Measurements from ENCODE around the gene STXBP5.

Gene STXBP5

DNA sequence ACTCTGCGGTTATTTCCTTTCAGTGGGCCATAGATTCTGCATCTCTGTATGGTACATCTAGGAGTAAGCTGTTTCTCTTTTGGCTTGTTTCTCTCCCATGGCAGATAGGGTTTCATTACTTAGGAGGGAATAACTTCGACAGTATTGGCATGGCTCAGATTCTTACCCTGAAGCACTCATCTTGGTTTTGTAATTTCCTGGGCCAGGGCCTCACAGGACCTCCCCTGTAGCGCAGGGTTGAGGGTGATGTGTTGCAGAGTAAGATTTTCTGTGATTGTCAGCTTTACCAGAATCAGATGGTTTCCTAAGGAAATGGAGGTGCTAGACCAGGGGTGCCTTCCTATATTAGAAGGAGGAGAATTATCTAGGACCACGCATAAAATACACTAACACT is 78.3 kb downstream of the STXBP5 start:
- no peak overlapping the region for H3K27ac ChIP-seq (ENCODE audit: low read length)
- no peaks in the 10 kb centered on the region for H3K4me1 ChIP-seq (ENCODE audit: low read length)
- TF ChIP-seq EZH2 (optimal IDR thresholded peaks at IDR 0.05; ENCODE audit: low read depth, low read length) (no peak), EZH2phosphoT487 (IDR thresholded peaks at IDR 0.05; ENCODE audit: low read length) (no peak)
- TF ChIP-seq, protein P1, sequence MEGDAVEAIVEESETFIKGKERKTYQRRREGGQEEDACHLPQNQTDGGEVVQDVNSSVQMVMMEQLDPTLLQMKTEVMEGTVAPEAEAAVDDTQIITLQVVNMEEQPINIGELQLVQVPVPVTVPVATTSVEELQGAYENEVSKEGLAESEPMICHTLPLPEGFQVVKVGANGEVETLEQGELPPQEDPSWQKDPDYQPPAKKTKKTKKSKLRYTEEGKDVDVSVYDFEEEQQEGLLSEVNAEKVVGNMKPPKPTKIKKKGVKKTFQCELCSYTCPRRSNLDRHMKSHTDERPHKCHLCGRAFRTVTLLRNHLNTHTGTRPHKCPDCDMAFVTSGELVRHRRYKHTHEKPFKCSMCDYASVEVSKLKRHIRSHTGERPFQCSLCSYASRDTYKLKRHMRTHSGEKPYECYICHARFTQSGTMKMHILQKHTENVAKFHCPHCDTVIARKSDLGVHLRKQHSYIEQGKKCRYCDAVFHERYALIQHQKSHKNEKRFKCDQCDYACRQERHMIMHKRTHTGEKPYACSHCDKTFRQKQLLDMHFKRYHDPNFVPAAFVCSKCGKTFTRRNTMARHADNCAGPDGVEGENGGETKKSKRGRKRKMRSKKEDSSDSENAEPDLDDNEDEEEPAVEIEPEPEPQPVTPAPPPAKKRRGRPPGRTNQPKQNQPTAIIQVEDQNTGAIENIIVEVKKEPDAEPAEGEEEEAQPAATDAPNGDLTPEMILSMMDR (IDR thresholded peaks at IDR 0.05; ENCODE audit: low read length): no peak
- no peaks in the 10 kb centered on the region for H3K36me3 ChIP-seq (replicated peaks; ENCODE audit: insufficient read depth, low read length)
- no peak for DNase-seq
- no peak overlapping the region for H3K9ac ChIP-seq (ENCODE audit: low read length)
- no peaks in the 10 kb centered on the region for H3K9me2 ChIP-seq (replicated peaks; ENCODE audit: insufficient read depth, low read length)
- no peaks in the 10 kb centered on the region for H3F3A ChIP-seq (ENCODE audit: insufficient read depth, low read length)
- no peaks in the 10 kb centered on the region for H3K79me2 ChIP-seq (ENCODE audit: low read length)
- no peak overlapping the region for H3K4me2 ChIP-seq (ENCODE audit: low read depth, low read length)
- H3K4me3 ChIP-seq (ENCODE audit: low read length): no peak overlapping the region
- no peaks in the 10 kb centered on the region for H3K9me3 ChIP-seq (replicated peaks; ENCODE audit: insufficient read depth, low read length)
- H4K20me1 ChIP-seq (ENCODE audit: insufficient read depth, low read length): no peaks in the 10 kb centered on the region
- H3K27me3 ChIP-seq (replicated peaks; ENCODE audit: insufficient read depth, low read length): no peaks in the 10 kb centered on the region
- H2AFZ ChIP-seq (ENCODE audit: low read length): no peak overlapping the region

DNA sequence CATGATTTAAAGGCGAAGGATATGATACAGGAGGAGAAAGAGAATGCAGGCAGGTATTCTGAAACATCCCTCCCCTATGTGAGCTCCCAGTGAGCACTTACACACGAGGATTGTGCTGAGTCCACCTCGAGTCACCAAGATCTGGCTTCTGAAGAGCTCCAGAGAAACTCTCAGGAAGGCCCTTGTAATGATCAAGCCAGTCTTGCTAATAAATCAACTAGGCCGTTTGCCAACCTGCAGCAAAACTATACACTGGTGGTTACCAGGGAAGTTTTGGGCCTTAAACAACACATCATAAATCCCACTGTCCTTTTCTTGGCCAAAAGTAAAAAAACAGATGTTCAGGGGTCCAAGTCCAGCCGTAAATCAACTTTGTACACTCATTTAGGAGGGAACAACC is 79.2 kb downstream of the STXBP5 start:
- H3K4me2 ChIP-seq (ENCODE audit: low read depth, low read length): no peak overlapping the region
- no peak overlapping the region for H3K4me3 ChIP-seq (ENCODE audit: low read length)
- no peak for DNase-seq
- no peaks in the 10 kb centered on the region for H3F3A ChIP-seq (ENCODE audit: insufficient read depth, low read length)
- H3K27me3 ChIP-seq (replicated peaks; ENCODE audit: insufficient read depth, low read length): no peaks in the 10 kb centered on the region
- H3K27ac ChIP-seq (ENCODE audit: low read length): no peak overlapping the region
- H3K9me2 ChIP-seq (replicated peaks; ENCODE audit: insufficient read depth, low read length): no peaks in the 10 kb centered on the region
- TF ChIP-seq EZH2 (optimal IDR thresholded peaks at IDR 0.05; ENCODE audit: low read depth, low read length): no peak
- no peak for TF ChIP-seq EZH2phosphoT487 (IDR thresholded peaks at IDR 0.05; ENCODE audit: low read length)
- TF ChIP-seq, protein P1 (IDR thresholded peaks at IDR 0.05; ENCODE audit: low read length): no peak
- no peak overlapping the region for H2AFZ ChIP-seq (ENCODE audit: low read length)
- H3K4me1 ChIP-seq (ENCODE audit: low read length): no peaks in the 10 kb centered on the region
- no peaks in the 10 kb centered on the region for H3K9me3 ChIP-seq (replicated peaks; ENCODE audit: insufficient read depth, low read length)
- no peaks in the 10 kb centered on the region for H4K20me1 ChIP-seq (ENCODE audit: insufficient read depth, low read length)
- no peaks in the 10 kb centered on the region for H3K79me2 ChIP-seq (ENCODE audit: low read length)
- H3K36me3 ChIP-seq (replicated peaks; ENCODE audit: insufficient read depth, low read length): no peaks in the 10 kb centered on the region
- no peak overlapping the region for H3K9ac ChIP-seq (ENCODE audit: low read length)

DNA sequence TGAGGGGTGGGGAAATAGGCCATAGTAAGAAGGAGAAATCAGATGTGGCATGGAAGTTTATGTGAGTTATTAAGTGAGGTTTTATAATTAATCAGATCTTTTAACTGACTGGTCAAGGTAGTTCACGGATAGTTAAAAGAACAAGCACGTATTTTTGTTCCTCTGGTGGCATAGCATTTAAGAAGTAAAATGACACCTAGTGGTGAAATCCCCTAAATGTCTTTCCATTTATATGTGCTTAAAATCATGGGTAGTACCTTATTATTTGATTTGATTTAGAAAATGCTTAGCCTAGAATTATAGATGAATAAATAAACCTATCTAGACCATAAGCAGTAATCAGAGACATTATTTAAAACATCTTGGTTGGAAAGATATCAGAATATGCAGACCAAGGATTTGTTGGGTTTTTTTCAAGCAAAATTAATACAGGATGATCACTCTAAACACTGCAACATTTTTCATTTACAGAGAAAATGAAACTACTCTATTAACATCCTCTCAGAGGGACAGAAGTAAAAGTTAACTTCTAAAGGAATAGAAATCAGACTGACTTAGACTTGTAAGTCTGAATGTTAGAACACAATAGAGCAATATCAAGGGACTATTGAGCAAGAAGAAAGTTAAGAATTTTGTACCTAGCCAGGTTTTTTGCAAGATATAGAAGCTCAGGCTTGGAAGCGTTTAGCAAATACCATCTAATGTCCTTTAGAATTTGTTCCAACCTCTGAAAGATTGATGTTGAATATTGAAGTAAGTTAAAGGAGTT is 81.1 kb downstream of the STXBP5 start:
- TF ChIP-seq EZH2 (optimal IDR thresholded peaks at IDR 0.05; ENCODE audit: low read depth, low read length) (no peak), EZH2phosphoT487 (IDR thresholded peaks at IDR 0.05; ENCODE audit: low read length) (no peak)
- TF ChIP-seq, protein P1 (IDR thresholded peaks at IDR 0.05; ENCODE audit: low read length): peak; percentile 28
- peak; percentile 37 for DNase-seq
- H3K79me2 ChIP-seq (ENCODE audit: low read length): no peaks in the 10 kb centered on the region
- no peak overlapping the region for H3K9ac ChIP-seq (ENCODE audit: low read length)
- H2AFZ ChIP-seq (ENCODE audit: low read length): no peak overlapping the region
- H3K4me3 ChIP-seq (ENCODE audit: low read length): no peak overlapping the region
- H4K20me1 ChIP-seq (ENCODE audit: insufficient read depth, low read length): no peaks in the 10 kb centered on the region
- no peaks in the 10 kb centered on the region for H3F3A ChIP-seq (ENCODE audit: insufficient read depth, low read length)
- H3K27me3 ChIP-seq (replicated peaks; ENCODE audit: insufficient read depth, low read length): no peaks in the 10 kb centered on the region
- no peaks in the 10 kb centered on the region for H3K9me2 ChIP-seq (replicated peaks; ENCODE audit: insufficient read depth, low read length)
- no peaks in the 10 kb centered on the region for H3K36me3 ChIP-seq (replicated peaks; ENCODE audit: insufficient read depth, low read length)
- no peaks in the 10 kb centered on the region for H3K9me3 ChIP-seq (replicated peaks; ENCODE audit: insufficient read depth, low read length)
- no peak overlapping the region for H3K27ac ChIP-seq (ENCODE audit: low read length)
- no peaks in the 10 kb centered on the region for H3K4me1 ChIP-seq (ENCODE audit: low read length)
- no peak overlapping the region for H3K4me2 ChIP-seq (ENCODE audit: low read depth, low read length)

Data from MM.1S (cell line).